Measurements from ENCODE around the gene LSP1.

The LSP1 gene

GRCh38 chr11:1887451-1888346 lies 34.8 kb downstream of the LSP1 start:
- no peak overlapping the region for H3K27ac ChIP-seq (ENCODE audit: poor library complexity, severe bottlenecking)
- DNase-seq (ENCODE audit: low spot score) (peak; percentile 45), ATAC-seq (ENCODE audit: low read depth) (no peak)
- H3K4me1 ChIP-seq (ENCODE audit: insufficient read depth, poor library complexity, severe bottlenecking), result no peaks in the 10 kb centered on the region
- H3K36me3 ChIP-seq (ENCODE audit: low read depth), result no peaks in the 10 kb centered on the region
- H3K9me3 ChIP-seq (ENCODE audit: severe bottlenecking), result no peaks in the 10 kb centered on the region
- H3K27me3 ChIP-seq (ENCODE audit: insufficient read depth, poor library complexity, severe bottlenecking), result no peaks in the 10 kb centered on the region
- TF ChIP-seq, protein P1, sequence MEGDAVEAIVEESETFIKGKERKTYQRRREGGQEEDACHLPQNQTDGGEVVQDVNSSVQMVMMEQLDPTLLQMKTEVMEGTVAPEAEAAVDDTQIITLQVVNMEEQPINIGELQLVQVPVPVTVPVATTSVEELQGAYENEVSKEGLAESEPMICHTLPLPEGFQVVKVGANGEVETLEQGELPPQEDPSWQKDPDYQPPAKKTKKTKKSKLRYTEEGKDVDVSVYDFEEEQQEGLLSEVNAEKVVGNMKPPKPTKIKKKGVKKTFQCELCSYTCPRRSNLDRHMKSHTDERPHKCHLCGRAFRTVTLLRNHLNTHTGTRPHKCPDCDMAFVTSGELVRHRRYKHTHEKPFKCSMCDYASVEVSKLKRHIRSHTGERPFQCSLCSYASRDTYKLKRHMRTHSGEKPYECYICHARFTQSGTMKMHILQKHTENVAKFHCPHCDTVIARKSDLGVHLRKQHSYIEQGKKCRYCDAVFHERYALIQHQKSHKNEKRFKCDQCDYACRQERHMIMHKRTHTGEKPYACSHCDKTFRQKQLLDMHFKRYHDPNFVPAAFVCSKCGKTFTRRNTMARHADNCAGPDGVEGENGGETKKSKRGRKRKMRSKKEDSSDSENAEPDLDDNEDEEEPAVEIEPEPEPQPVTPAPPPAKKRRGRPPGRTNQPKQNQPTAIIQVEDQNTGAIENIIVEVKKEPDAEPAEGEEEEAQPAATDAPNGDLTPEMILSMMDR (IDR thresholded peaks at IDR 0.05; ENCODE audit: poor library complexity, severe bottlenecking), result no peak
- H3K4me3 ChIP-seq (ENCODE audit: severe bottlenecking), result no peak overlapping the region

GRCh38 chr11:1888347-1888753 lies 35.5 kb downstream of the LSP1 start:
- Histone ChIP-seq H3K27ac (ENCODE audit: poor library complexity, severe bottlenecking) (no peak overlapping the region), H3K27me3 (ENCODE audit: insufficient read depth, poor library complexity, severe bottlenecking) (no peaks in the 10 kb centered on the region), H3K4me1 (ENCODE audit: insufficient read depth, poor library complexity, severe bottlenecking) (no peaks in the 10 kb centered on the region), H3K36me3 (ENCODE audit: low read depth) (no peaks in the 10 kb centered on the region), H3K9me3 (ENCODE audit: severe bottlenecking) (no peaks in the 10 kb centered on the region), H3K4me3 (ENCODE audit: severe bottlenecking) (no peak overlapping the region)
- TF ChIP-seq, protein P1 (IDR thresholded peaks at IDR 0.05; ENCODE audit: poor library complexity, severe bottlenecking), result no peak
- ATAC-seq (ENCODE audit: low read depth) (no peak), DNase-seq (ENCODE audit: low spot score) (peak; percentile 47)

DNA sequence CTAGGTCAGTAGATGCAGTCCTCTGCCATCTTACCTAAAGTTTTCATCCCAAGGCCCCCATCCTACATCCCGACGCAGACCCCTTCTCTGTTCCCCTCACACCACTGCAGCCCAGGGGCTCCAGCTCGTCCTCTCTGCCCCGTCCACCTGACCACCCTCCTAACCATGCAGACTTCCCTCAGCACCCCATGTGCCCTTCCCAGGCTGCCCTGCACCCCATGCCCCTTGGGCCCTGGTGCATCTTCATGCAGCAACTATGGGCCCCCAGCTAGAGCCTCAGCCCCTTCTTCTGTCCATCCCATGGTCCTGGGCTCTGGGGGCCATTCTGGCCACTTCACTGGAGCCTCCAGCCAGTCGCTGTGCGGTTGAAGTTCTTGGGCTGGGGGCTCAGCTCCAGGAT lies 35.9 kb downstream of the LSP1 start:
- Histone ChIP-seq H3K27me3 (ENCODE audit: insufficient read depth, poor library complexity, severe bottlenecking) (no peaks in the 10 kb centered on the region), H3K27ac (ENCODE audit: poor library complexity, severe bottlenecking) (no peak overlapping the region), H3K9me3 (ENCODE audit: severe bottlenecking) (no peaks in the 10 kb centered on the region), H3K36me3 (ENCODE audit: low read depth) (no peaks in the 10 kb centered on the region), H3K4me1 (ENCODE audit: insufficient read depth, poor library complexity, severe bottlenecking) (no peaks in the 10 kb centered on the region), H3K4me3 (ENCODE audit: severe bottlenecking) (no peak overlapping the region)
- TF ChIP-seq, protein P1 (IDR thresholded peaks at IDR 0.05; ENCODE audit: poor library complexity, severe bottlenecking), result no peak
- ATAC-seq (ENCODE audit: low read depth), result no peak
- peak; percentile 36 for DNase-seq (ENCODE audit: low spot score)

- H3K4me1 ChIP-seq (ENCODE audit: insufficient read depth, poor library complexity, severe bottlenecking), result no peaks in the 10 kb centered on the region
- no peak overlapping the region for H3K4me3 ChIP-seq (ENCODE audit: severe bottlenecking)
- TF ChIP-seq, protein P1 (IDR thresholded peaks at IDR 0.05; ENCODE audit: poor library complexity, severe bottlenecking), result no peak
- ATAC-seq (ENCODE audit: low read depth) (no peak), DNase-seq (ENCODE audit: low spot score) (peak; percentile 64)
- no peaks in the 10 kb centered on the region for H3K36me3 ChIP-seq (ENCODE audit: low read depth)
- no peaks in the 10 kb centered on the region for H3K9me3 ChIP-seq (ENCODE audit: severe bottlenecking)
- no peak overlapping the region for H3K27ac ChIP-seq (ENCODE audit: poor library complexity, severe bottlenecking)
- no peaks in the 10 kb centered on the region for H3K27me3 ChIP-seq (ENCODE audit: insufficient read depth, poor library complexity, severe bottlenecking)
Measured at GRCh38 chr11:1889224-1889930, 36.5 kb downstream of the LSP1 start.

All from RWPE2 (cell line).